ENCODE data around the gene EBF4.

EBF4 gene

GRCh38 chr20:2692036-2692885 is at the start of gene EBF4:
Gene EBF4 (plus strand): TSS chr20:2692780. CDS start chr20:2693646, 866 bp downstream.
- peak in 31 of 56 donors; percentile 4 to 66 (median 28) for DNase-seq

GRCh38 chr20:2643708-2644107 is 48.9 kb upstream of the EBF4 start:
- DNase-seq = no peak

- DNase-seq = peak in 55 of 56 donors; percentile 63 to 95 (median 87)
Observed at GRCh38 chr20:2651772-2652723, 40.5 kb upstream of the EBF4 start, which contains the start of gene NOP56. Gene NOP56 (plus strand): TSS chr20:2652632. CDS start chr20:2652661, 29 bp downstream.

- peak in 42 of 56 donors; percentile 4 to 82 (median 63) for DNase-seq
Observed at GRCh38 chr20:2652724-2653555, 39.6 kb upstream of the EBF4 start.

- DNase-seq = no peak
Observed at GRCh38 chr20:2653556-2654383, 38.8 kb upstream of the EBF4 start.

- DNase-seq = no peak
Observed at GRCh38 chr20:2654384-2654822, 38.2 kb upstream of the EBF4 start.

GRCh38 chr20:2654831-2655230 is 37.7 kb upstream of the EBF4 start:
- DNase-seq = no peak

GRCh38 chr20:2655331-2656116 is 37.1 kb upstream of the EBF4 start:
- no peak for DNase-seq

GRCh38 chr20:2656471-2657117 is 36.0 kb upstream of the EBF4 start:
- no peak for DNase-seq

- DNase-seq = no peak
Observed at GRCh38 chr20:2657241-2657640, 35.3 kb upstream of the EBF4 start.

GRCh38 chr20:2657674-2658073 is 34.9 kb upstream of the EBF4 start:
- no peak for DNase-seq

- no peak for DNase-seq
Observed at GRCh38 chr20:2658414-2659354, 33.9 kb upstream of the EBF4 start.

- DNase-seq = no peak
Observed at GRCh38 chr20:2659547-2659946, 33.0 kb upstream of the EBF4 start.

- peak in 1 of 56 donors; percentile 37 for DNase-seq
Observed at GRCh38 chr20:2663364-2663886, 29.2 kb upstream of the EBF4 start.

GRCh38 chr20:2663887-2664719 is 28.5 kb upstream of the EBF4 start, which contains the start of gene IDH3B:
Gene IDH3B (minus strand): TSS chr20:2664216. CDS start chr20:2664188, 28 bp downstream.
- peak; percentile 61 to 98 (median 88) for DNase-seq

- no peak for DNase-seq
Observed at GRCh38 chr20:2671977-2672376, 20.6 kb upstream of the EBF4 start.
